ENCODE results near the gene PTPRC.

- TF ChIP-seq CTCF (IDR thresholded peaks at IDR 0.05) = no peak
- TF ChIP-seq REST (IDR thresholded peaks at IDR 0.05; ENCODE audit: insufficient read depth in 1 of 2, low read depth in 2 of 2, low read length in 1 of 2) = no peak
- no peak for TF ChIP-seq POLR2AphosphoS5 (IDR thresholded peaks at IDR 0.05; ENCODE audit: low read depth, low read length)
These were observed 87.6 kb downstream of the PTPRC start for GRCh38 chr1:198726455-198726854.
